A549 (cell line): Measurements from ENCODE around the gene MBL2.

Source experiments
- CHD2 ChIP-seq: fragments of 150-350 bp; IDR thresholded peaks from 2 replicates; pipeline ENCODE4 v1.6.1; 2014; ENCODE audit warnings: low read length; ENCODE audit not compliant: partially characterized antibody
- HDAC2 ChIP-seq: fragments of 200-600 bp; sonication (generic); IDR thresholded peaks from 2 replicates; pipeline ENCODE4 v1.6.1; 2016
- POLR2A ChIP-seq: IDR thresholded peaks from 2 replicates; pipeline ENCODE4 v1.6.1; 2012; ENCODE audit warnings: mild to moderate bottlenecking, low read length
- RAD21 ChIP-seq, 2 experiments: fragments of >200 bp in 1 of 2; sonication (Bioruptor Twin) in 1 of 2; formaldehyde crosslinking in 1 of 2; IDR thresholded peaks in 1 of 2; conservative IDR thresholded peaks in 1 of 2; 2 replicates in 1 of 2; 3 replicates in 1 of 2; pipeline ENCODE4 v1.6.1; 2012 to 2018; ENCODE audit warnings: inconsistent platforms in 1 of 2
- TFCP2L1 ChIP-seq: fragments of 250-450 bp; sonication (Bioruptor Pico); IDR thresholded peaks from 2 replicates; pipeline ENCODE4 v1.5.0; 2021; ENCODE audit warnings: mild to moderate bottlenecking
- TF ChIP-seq, protein P1 (sequence below): fragments of >200 bp; sonication (Bioruptor Twin); formaldehyde crosslinking; IDR thresholded peaks from 3 replicates; pipeline ENCODE4 v1.5.1; 2016
- TF ChIP-seq, protein P2 (sequence below): IDR thresholded peaks from 2 replicates; pipeline ENCODE4 v1.6.1; 2012; ENCODE audit warnings: low read depth, borderline replicate concordance
- TF ChIP-seq, protein P3 (sequence below): fragments of 200-600 bp; sonication (generic); IDR thresholded peaks from 2 replicates; pipeline ENCODE4 v1.6.1; 2016; ENCODE audit warnings: antibody characterized with exemption, mild to moderate bottlenecking, moderate library complexity

DNA sequence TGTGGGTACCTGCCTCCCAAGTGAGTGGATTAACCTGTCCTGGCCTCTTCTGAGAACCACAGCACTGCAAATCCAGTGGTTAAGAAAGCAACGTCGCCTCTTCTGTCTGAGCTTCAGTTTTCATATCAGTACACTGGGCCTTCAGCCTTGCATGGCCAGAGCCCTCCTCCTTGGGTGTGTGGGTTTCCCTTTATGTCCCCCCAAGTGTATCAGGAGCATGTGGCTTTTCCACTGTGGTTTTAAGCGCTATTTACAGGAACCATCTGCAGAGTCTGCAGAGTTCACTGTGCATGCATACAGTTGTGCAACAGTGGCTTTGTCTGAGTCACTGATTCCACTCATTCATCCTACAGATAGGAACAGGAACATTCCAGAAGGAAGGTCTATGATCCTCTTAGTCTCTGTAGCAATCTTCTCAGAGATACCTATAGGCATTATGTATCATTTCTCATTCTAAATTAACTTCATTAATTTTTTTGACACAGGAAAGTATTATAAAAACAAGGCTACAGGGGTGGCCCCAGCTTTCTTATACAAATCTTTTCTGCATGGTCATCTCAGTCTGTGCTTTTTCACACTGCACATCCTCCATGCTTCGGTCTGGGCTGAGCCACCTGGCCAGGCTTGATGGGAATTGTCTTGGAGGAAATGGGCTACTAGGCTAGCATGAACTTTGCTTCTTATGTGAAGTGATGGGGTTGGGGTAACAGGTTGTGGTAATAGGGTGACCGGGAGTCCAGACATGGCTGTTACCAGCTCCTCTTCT is 17.1 kb downstream of the MBL2 start:
- no peak for TF ChIP-seq POLR2A
- no peak for TF ChIP-seq TFCP2L1 (CRISPR knock-in tag)
- TF ChIP-seq, protein P1, sequence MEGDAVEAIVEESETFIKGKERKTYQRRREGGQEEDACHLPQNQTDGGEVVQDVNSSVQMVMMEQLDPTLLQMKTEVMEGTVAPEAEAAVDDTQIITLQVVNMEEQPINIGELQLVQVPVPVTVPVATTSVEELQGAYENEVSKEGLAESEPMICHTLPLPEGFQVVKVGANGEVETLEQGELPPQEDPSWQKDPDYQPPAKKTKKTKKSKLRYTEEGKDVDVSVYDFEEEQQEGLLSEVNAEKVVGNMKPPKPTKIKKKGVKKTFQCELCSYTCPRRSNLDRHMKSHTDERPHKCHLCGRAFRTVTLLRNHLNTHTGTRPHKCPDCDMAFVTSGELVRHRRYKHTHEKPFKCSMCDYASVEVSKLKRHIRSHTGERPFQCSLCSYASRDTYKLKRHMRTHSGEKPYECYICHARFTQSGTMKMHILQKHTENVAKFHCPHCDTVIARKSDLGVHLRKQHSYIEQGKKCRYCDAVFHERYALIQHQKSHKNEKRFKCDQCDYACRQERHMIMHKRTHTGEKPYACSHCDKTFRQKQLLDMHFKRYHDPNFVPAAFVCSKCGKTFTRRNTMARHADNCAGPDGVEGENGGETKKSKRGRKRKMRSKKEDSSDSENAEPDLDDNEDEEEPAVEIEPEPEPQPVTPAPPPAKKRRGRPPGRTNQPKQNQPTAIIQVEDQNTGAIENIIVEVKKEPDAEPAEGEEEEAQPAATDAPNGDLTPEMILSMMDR, result no peak
- TF ChIP-seq HDAC2, result no peak
- no peak for TF ChIP-seq RAD21 (conservative IDR thresholded peaks at IDR 0.05 in 1 of 2, IDR thresholded peaks at IDR 0.05 in 1 of 2)
- TF ChIP-seq, protein P2, sequence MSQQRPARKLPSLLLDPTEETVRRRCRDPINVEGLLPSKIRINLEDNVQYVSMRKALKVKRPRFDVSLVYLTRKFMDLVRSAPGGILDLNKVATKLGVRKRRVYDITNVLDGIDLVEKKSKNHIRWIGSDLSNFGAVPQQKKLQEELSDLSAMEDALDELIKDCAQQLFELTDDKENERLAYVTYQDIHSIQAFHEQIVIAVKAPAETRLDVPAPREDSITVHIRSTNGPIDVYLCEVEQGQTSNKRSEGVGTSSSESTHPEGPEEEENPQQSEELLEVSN, result no peak
- TF ChIP-seq, protein P3, sequence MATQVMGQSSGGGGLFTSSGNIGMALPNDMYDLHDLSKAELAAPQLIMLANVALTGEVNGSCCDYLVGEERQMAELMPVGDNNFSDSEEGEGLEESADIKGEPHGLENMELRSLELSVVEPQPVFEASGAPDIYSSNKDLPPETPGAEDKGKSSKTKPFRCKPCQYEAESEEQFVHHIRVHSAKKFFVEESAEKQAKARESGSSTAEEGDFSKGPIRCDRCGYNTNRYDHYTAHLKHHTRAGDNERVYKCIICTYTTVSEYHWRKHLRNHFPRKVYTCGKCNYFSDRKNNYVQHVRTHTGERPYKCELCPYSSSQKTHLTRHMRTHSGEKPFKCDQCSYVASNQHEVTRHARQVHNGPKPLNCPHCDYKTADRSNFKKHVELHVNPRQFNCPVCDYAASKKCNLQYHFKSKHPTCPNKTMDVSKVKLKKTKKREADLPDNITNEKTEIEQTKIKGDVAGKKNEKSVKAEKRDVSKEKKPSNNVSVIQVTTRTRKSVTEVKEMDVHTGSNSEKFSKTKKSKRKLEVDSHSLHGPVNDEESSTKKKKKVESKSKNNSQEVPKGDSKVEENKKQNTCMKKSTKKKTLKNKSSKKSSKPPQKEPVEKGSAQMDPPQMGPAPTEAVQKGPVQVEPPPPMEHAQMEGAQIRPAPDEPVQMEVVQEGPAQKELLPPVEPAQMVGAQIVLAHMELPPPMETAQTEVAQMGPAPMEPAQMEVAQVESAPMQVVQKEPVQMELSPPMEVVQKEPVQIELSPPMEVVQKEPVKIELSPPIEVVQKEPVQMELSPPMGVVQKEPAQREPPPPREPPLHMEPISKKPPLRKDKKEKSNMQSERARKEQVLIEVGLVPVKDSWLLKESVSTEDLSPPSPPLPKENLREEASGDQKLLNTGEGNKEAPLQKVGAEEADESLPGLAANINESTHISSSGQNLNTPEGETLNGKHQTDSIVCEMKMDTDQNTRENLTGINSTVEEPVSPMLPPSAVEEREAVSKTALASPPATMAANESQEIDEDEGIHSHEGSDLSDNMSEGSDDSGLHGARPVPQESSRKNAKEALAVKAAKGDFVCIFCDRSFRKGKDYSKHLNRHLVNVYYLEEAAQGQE, result no peak
- no peak for TF ChIP-seq CHD2
